A673 (cell line): ENCODE results near the gene GTPBP1.

ENCODE experiments used
- EZH2 ChIP-seq: fragments of 200-600 bp; sonication (generic); IDR thresholded peaks from 2 replicates; pipeline ENCODE4 v1.6.1; 2017; ENCODE audit warnings: borderline replicate concordance, low read depth, mild to moderate bottlenecking, mixed read lengths, antibody characterized with exemption, low read length; ENCODE audit not compliant: poor library complexity, severe bottlenecking
- TF ChIP-seq, protein P1 (sequence below): fragments of 300-800, 200-600 bp; sonication (generic); conservative IDR thresholded peaks from 2 replicates; pipeline ENCODE4 v1.5.1; 2017; ENCODE audit warnings: low read depth, mild to moderate bottlenecking, antibody characterized with exemption, low read length, moderate library complexity, mixed read lengths

DNA sequence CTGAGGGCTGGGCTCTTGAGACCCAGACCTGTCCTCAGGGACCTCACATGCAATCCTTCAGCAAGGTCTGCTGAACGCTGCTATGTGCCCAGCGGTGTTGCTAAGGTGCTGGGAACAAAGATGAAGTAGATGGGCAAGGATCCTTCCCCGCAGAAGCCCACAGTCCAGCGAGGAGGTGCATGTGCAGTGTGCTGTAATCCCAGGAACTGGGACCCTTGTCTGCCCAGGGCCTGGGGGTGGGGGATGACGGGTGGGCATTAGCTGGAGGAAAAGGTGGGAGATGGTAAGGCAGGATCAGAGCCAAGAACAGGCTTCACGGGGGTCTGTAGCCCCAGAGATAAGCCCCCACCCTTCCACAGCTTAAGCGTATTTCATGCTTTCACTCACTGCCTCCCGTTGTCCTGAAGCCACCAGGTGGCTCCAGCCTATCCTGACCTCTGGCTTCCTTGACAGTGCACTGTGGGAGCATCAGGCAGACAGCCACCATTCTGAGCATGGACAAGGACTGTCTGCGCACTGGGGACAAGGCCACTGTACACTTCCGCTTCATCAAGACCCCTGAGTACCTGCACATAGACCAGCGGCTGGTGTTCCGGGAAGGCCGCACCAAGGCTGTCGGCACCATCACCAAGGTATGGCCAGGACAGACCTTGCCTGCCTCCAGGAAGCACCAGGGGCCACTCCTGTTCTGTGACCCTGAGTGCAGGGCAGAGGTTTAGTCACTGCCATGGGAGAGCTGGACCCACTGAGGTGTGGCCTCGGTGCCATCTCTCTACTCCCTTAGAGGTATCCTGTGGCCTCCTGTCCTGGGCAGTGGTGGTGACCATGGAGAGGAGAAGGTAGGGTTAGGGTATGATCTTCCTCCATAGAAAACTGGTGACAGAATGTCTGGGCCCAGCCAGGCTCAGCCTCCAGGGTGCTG lies 22.0 kb downstream of the GTPBP1 start:
- TF ChIP-seq, protein P1, sequence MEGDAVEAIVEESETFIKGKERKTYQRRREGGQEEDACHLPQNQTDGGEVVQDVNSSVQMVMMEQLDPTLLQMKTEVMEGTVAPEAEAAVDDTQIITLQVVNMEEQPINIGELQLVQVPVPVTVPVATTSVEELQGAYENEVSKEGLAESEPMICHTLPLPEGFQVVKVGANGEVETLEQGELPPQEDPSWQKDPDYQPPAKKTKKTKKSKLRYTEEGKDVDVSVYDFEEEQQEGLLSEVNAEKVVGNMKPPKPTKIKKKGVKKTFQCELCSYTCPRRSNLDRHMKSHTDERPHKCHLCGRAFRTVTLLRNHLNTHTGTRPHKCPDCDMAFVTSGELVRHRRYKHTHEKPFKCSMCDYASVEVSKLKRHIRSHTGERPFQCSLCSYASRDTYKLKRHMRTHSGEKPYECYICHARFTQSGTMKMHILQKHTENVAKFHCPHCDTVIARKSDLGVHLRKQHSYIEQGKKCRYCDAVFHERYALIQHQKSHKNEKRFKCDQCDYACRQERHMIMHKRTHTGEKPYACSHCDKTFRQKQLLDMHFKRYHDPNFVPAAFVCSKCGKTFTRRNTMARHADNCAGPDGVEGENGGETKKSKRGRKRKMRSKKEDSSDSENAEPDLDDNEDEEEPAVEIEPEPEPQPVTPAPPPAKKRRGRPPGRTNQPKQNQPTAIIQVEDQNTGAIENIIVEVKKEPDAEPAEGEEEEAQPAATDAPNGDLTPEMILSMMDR, result no peak
- no peak for TF ChIP-seq EZH2
